PC-9 (cell line): Measurements from ENCODE around the gene APMAP. TPM values are rescaled to one million over a fixed set of nuclear protein-coding genes. Genes with fewer than 3 reads are reported as not detected.
A peak's percentile ranks its signal among the peaks of the same experiment; 100 is the strongest.

Experiments
- BruUV-seq: library from RNA; stranded (reverse); fragments of 400-500 nt; replicated peaks from 2 replicates; lab custom pipeline; 2021; lab: Mats Ljungman, UMichigan
- CTCF ChIA-PET: fragments of 300-600 bp; sonication (Branson Sonifier 250); formaldehyde crosslinking; loops from one replicate; lab custom pipeline; 2022; ENCODE audit warnings: antibody characterized with exemption; lab: Charles Lee
- POLR2A ChIA-PET: fragments of 300-600 bp; sonication (Branson Sonifier 250); formaldehyde crosslinking; loops from one replicate; lab custom pipeline; 2022; ENCODE audit warnings: antibody characterized with exemption; ENCODE audit not compliant: unreplicated experiment; lab: Charles Lee
- DNase-seq, 2 experiments: peaks; one replicate each; pipeline versions ENCODE4 v3.0.0 to v3.0.0-alpha.2; 2015 to 2022; ENCODE audit warnings: mixed read lengths in 1 of 2
- H2AFZ ChIP-seq: fragments of 200-600 bp; sonication (generic); 2 replicates; pipeline ENCODE4 v1.8.1; 2017; ENCODE audit warnings: antibody characterized with exemption
- H3F3A ChIP-seq: fragments of 200-600 bp; sonication (generic); 2 replicates; pipeline ENCODE4 v1.8.1; 2017; ENCODE audit warnings: antibody characterized with exemption, mild to moderate bottlenecking, low read depth; ENCODE audit not compliant: insufficient read depth
- H3K27ac ChIP-seq: fragments of 200-600 bp; sonication (generic); 2 replicates; pipeline ENCODE4 v1.6.1; 2016; ENCODE audit warnings: mixed run types
- H3K27me3 ChIP-seq: fragments of 200-600 bp; sonication (generic); 2 replicates; pipeline ENCODE4 v1.6.1; 2016; ENCODE audit warnings: low read depth, mixed run types; ENCODE audit not compliant: insufficient read depth
- H3K36me3 ChIP-seq: fragments of 200-600 bp; sonication (generic); 2 replicates; pipeline ENCODE4 v1.6.1; 2016; ENCODE audit warnings: low read depth, mixed run types
- H3K4me1 ChIP-seq: fragments of 200-600 bp; sonication (generic); replicated peaks from 2 replicates; pipeline ENCODE4 v1.6.1; 2016; ENCODE audit warnings: mixed run types; ENCODE audit not compliant: insufficient read depth
- H3K4me2 ChIP-seq: fragments of 200-600 bp; sonication (generic); 2 replicates; pipeline ENCODE4 v1.6.1; 2017; ENCODE audit warnings: mixed run types
- H3K4me3 ChIP-seq: fragments of 200-600 bp; sonication (generic); 2 replicates; pipeline ENCODE4 v1.6.1; 2016; ENCODE audit warnings: mixed run types
- H3K79me2 ChIP-seq: fragments of 200-600 bp; sonication (generic); 2 replicates; pipeline ENCODE4 v1.6.1; 2017; ENCODE audit warnings: low read depth, mixed run types
- H3K9me2 ChIP-seq: fragments of 200-600 bp; sonication (generic); 2 replicates; pipeline ENCODE4 v1.8.1; 2017; ENCODE audit warnings: mild to moderate bottlenecking; ENCODE audit not compliant: insufficient read depth
- H3K9me3 ChIP-seq: fragments of 200-600 bp; sonication (generic); 2 replicates; pipeline ENCODE4 v1.8.1; 2016; ENCODE audit warnings: low read depth; ENCODE audit not compliant: insufficient read depth
- H4K20me1 ChIP-seq: fragments of 200-600 bp; sonication (generic); 2 replicates; pipeline ENCODE4 v1.8.1; 2017; ENCODE audit not compliant: insufficient read depth
- CTCF ChIP-seq: fragments of 200-600 bp; sonication (generic); conservative IDR thresholded peaks from 2 replicates; pipeline ENCODE4 v1.6.1; 2017; ENCODE audit warnings: mixed run types, antibody characterized with exemption, mild to moderate bottlenecking, moderate library complexity
- EZH2 ChIP-seq: fragments of 200-600 bp; sonication (generic); IDR thresholded peaks from 2 replicates; pipeline ENCODE4 v1.8.0; 2017; ENCODE audit warnings: antibody characterized with exemption, low read depth
- intact Hi-C: fragments of 100-400 bp; cut with micrococcal nuclease; formaldehyde crosslinking; loops from one replicate; pipeline ENCODE4 v1.10.0; 2022; ENCODE audit not compliant: unreplicated experiment
- total RNA-seq: library from RNA; stranded (reverse); gene quantifications from 2 replicates; pipeline ENCODE4 v1.2.3, GENCODE V29; 2021

APMAP gene
- total RNA-seq, 1 experiment from 2014 or later: 103 TPM

DNA sequence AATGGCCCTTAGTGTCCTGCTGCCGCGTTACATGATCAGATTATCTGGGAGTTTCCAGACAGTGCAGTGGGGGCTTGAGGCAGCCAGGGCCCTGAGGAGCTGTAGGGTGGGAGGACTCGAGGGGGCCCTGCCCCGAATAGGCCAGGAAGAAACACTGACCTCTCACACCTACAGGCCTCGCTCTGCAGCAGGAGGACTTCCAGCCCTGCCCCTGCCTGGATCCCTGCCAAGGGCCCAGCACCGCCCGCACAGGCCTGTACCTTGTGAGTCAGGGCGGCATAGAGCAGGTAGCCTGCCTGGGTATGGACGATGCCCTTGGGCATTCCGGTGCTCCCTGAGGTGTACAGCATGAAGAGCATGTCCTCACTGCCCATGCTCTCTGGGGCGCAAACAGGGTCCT, 30.1 kb upstream of the APMAP start:
- Histone ChIP-seq H3F3A (peaks cover 26% of the 10 kb centered on the region; the same call in 1 of the 2 replicates), H3K27me3 (no peaks in the 10 kb centered on the region), H3K27ac (no peak overlapping the region), H3K4me1 (peaks cover 32% of the 10 kb centered on the region), H4K20me1 (no peaks in the 10 kb centered on the region), H3K9me2 (no peaks in the 10 kb centered on the region), H3K36me3 (no peaks in the 10 kb centered on the region), H3K9me3 (no peaks in the 10 kb centered on the region), H3K4me2 (peak overlapping the region; percentile 43), H2AFZ (no peak overlapping the region), H3K79me2 (no peaks in the 10 kb centered on the region), H3K4me3 (no peak overlapping the region)
- TF ChIP-seq CTCF (no peak), EZH2 (no peak)
- peak; percentile 80 to 90 for DNase-seq
- ChIA-PET CTCF (no interaction called here), POLR2A (interaction anchor here (0.7 kb wide), 1 partner anchor 10 kb away, joined by 5 read pairs; no protein-coding TSS in a partner anchor)
- no TSS peak for BruUV-seq
- intact Hi-C loops: no loop called here

DNA sequence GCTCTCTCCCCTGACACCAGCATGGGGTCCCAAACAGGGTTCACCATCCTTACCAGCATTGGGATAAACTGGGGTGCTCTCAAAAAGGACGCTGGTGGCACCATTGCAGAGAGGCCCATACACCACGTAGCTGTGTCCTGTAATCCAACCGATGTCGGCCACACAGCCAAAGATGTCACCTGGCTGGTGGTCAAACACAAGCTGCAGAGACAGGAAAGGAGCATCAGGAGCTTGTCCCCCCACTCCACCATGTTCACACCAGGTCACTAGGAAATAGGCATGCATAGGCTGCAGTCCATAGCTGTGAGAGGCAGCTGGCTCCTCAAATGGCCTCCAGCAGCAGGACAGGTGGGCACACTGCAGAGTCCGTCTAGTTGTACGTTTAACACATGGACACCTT, 28.8 kb upstream of the APMAP start:
- no peaks in the 10 kb centered on the region for H3K9me2 ChIP-seq
- no peak overlapping the region for H3K4me3 ChIP-seq
- CTCF ChIA-PET: no interaction called here
- H2AFZ ChIP-seq: no peak overlapping the region
- no peak for DNase-seq
- no peaks in the 10 kb centered on the region for H3K9me3 ChIP-seq
- TF ChIP-seq CTCF (no peak), EZH2 (no peak)
- no peaks in the 10 kb centered on the region for H3K36me3 ChIP-seq
- BruUV-seq: no TSS peak
- peaks cover 46% of the 10 kb centered on the region for H3K4me1 ChIP-seq
- peaks cover 38% of the 10 kb centered on the region for H3F3A ChIP-seq
- H3K79me2 ChIP-seq: no peaks in the 10 kb centered on the region
- H3K27me3 ChIP-seq: no peaks in the 10 kb centered on the region
- H3K27ac ChIP-seq: no peak overlapping the region
- H3K4me2 ChIP-seq: no peak overlapping the region
- POLR2A ChIA-PET: no interaction called here
- intact Hi-C loops: no loop called here
- no peaks in the 10 kb centered on the region for H4K20me1 ChIP-seq

GRCh38 chr20:25020901-25021301, 28.4 kb upstream of the APMAP start:
- Histone ChIP-seq H3K9me3 (no peaks in the 10 kb centered on the region), H3F3A (peaks cover 38% of the 10 kb centered on the region), H3K4me1 (peaks cover 48% of the 10 kb centered on the region), H2AFZ (no peak overlapping the region), H3K27me3 (no peaks in the 10 kb centered on the region), H3K27ac (no peak overlapping the region), H3K4me3 (no peak overlapping the region), H4K20me1 (no peaks in the 10 kb centered on the region), H3K36me3 (no peaks in the 10 kb centered on the region), H3K9me2 (no peaks in the 10 kb centered on the region), H3K79me2 (no peaks in the 10 kb centered on the region), H3K4me2 (no peak overlapping the region)
- no TSS peak for BruUV-seq
- TF ChIP-seq CTCF: no peak
- no peak for TF ChIP-seq EZH2
- no peak for DNase-seq
- intact Hi-C loops: no loop called here
- ChIA-PET CTCF (no interaction called here), POLR2A (no interaction called here)
